ENCODE data around the gene MCEE.
"Not testable (repeated sequence)": the region's sequence is repeated elsewhere in the genome, so short reads cannot be mapped to it uniquely, and the experiment has no call there.

Gene MCEE

GRCh38 chr2:71130152-71130904 is at the start of gene MCEE, which contains the start of gene MPHOSPH10:
Gene MCEE (minus strand): TSS chr2:71130229. CDS start chr2:71130219, 10 bp downstream.
Gene MPHOSPH10 (plus strand): TSS chr2:71130634. CDS start chr2:71130666, 32 bp downstream.
- no peak within 1 kb of the TSS for H3K4me3 Mint-ChIP-seq
- H3K36me3 Mint-ChIP-seq: peaks cover 0 to 7% of the 10 kb centered on the region in 2 donors
- H3K27me3 Mint-ChIP-seq: no peaks in the 10 kb centered on the region
- no peaks in the 10 kb centered on the region for H3K9me3 Mint-ChIP-seq
- no peak within 1 kb of the TSS for H3K27ac Mint-ChIP-seq
- peak; percentile 91 for DNase-seq
- ATAC-seq (replicated peaks): peak; percentile 94 to 96
- H3K4me1 Mint-ChIP-seq: peaks cover 4 to 5% of the 10 kb centered on the region in 2 donors

DNA sequence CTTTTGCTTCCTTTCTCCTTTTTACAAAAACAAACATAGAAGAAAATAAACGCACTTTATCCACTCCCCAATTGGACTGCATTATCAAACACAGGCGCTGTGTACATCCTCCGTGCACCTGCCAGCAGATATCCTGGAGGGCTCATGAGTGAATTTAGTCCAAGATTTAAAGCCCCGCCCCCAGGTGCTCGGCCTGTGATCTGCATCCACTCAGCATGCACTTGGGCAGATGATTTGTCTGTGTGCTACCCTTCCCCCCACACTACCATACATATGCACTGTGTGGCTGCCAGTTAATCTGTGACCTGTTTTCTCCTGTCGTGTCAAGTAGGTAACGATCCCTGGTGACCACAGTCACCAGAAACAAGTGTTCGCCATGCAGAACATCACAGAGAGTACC is 48.8 kb upstream of the MCEE start:
- H3K27ac Mint-ChIP-seq; H3K4me3 Mint-ChIP-seq; DNase-seq; H3K27me3 Mint-ChIP-seq; H3K4me1 Mint-ChIP-seq; H3K36me3 Mint-ChIP-seq; ATAC-seq (replicated peaks); H3K9me3 Mint-ChIP-seq: not testable (repeated sequence)

- Mint-ChIP-seq H3K27ac (no peak overlapping the region), H3K9me3 (no peaks in the 10 kb centered on the region), H3K36me3 (no peaks in the 10 kb centered on the region), H3K4me1 (peaks cover 4 to 12% of the 10 kb centered on the region in 2 donors), H3K4me3 (no peak overlapping the region), H3K27me3 (peaks cover 6 to 7% of the 10 kb centered on the region in 2 donors)
- ATAC-seq (replicated peaks) (no peak), DNase-seq (no peak)
Measured at GRCh38 chr2:71174207-71174606, 44.2 kb upstream of the MCEE start.

- Mint-ChIP-seq H3K4me1 (peaks cover 4 to 12% of the 10 kb centered on the region in 2 donors), H3K9me3 (no peaks in the 10 kb centered on the region), H3K4me3 (no peak overlapping the region), H3K27ac (no peak overlapping the region), H3K36me3 (no peaks in the 10 kb centered on the region), H3K27me3 (peaks cover 6 to 7% of the 10 kb centered on the region in 2 donors)
- ATAC-seq (replicated peaks) (no peak), DNase-seq (no peak)
Measured at GRCh38 chr2:71173096-71173495, 43.1 kb upstream of the MCEE start.

DNA sequence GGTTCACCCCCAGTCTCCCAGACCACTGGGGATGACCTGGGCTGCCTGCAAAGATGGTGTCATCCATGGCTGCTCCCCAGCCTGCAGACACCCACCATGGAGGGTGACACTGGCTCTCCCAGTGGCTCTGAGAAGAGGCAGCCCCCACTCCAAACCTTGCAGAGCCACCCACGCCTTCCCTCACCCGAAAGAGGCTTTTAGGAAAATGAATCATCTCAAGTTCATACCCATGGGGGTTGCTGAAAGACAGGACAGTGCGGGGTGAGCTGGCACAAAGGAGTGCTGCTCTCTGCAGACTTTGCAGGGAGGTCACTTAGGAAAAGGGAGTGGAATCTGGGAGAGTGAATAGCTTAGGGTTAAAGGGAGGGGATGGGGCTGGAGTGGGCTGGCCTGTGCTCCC is 36.8 kb upstream of the MCEE start:
- Mint-ChIP-seq H3K9me3 (no peaks in the 10 kb centered on the region), H3K4me3 (no peak overlapping the region), H3K27ac (no peak overlapping the region), H3K36me3 (no peaks in the 10 kb centered on the region), H3K4me1 (no peaks in the 10 kb centered on the region), H3K27me3 (peaks cover 12 to 13% of the 10 kb centered on the region in 2 donors)
- no peak for DNase-seq
- ATAC-seq (replicated peaks): no peak

- DNase-seq (peak; percentile 15), ATAC-seq (replicated peaks) (peak; percentile 90 to 92)
- peaks cover 7 to 10% of the 10 kb centered on the region in 2 donors for H3K4me1 Mint-ChIP-seq
- H3K9me3 Mint-ChIP-seq: no peaks in the 10 kb centered on the region
- H3K27ac Mint-ChIP-seq: no peak overlapping the region
- peaks cover 12 to 16% of the 10 kb centered on the region in 2 donors for H3K27me3 Mint-ChIP-seq
- peak overlapping the region in 1 of 2 donors; percentile 19 for H3K4me3 Mint-ChIP-seq
- H3K36me3 Mint-ChIP-seq: peaks cover 0 to 3% of the 10 kb centered on the region in 2 donors
Measured at GRCh38 chr2:71157124-71157793, 27.2 kb upstream of the MCEE start.

- Mint-ChIP-seq H3K4me3 (no peak overlapping the region), H3K9me3 (no peaks in the 10 kb centered on the region)
Measured at GRCh38 chr2:71156573-71156972, 26.5 kb upstream of the MCEE start.

GRCh38 chr2:71155846-71156245 is 25.8 kb upstream of the MCEE start:
- H3K4me1 Mint-ChIP-seq: peaks cover 7 to 10% of the 10 kb centered on the region in 2 donors
- peaks cover 0 to 8% of the 10 kb centered on the region in 2 donors for H3K36me3 Mint-ChIP-seq
- H3K27me3 Mint-ChIP-seq: peaks cover 12 to 13% of the 10 kb centered on the region in 2 donors
- H3K27ac Mint-ChIP-seq: no peak overlapping the region
- DNase-seq (no peak), ATAC-seq (replicated peaks) (no peak)
- no peaks in the 10 kb centered on the region for H3K9me3 Mint-ChIP-seq
- H3K4me3 Mint-ChIP-seq: no peak overlapping the region

More at GRCh38 chr2:71156573-71156972, 26.5 kb upstream of the MCEE start:
- H3K27me3 Mint-ChIP-seq: peaks cover 12 to 13% of the 10 kb centered on the region in 2 donors
- DNase-seq (no peak), ATAC-seq (replicated peaks) (no peak)
- peaks cover 0 to 8% of the 10 kb centered on the region in 2 donors for H3K36me3 Mint-ChIP-seq
- H3K27ac Mint-ChIP-seq: no peak overlapping the region
- peaks cover 7 to 10% of the 10 kb centered on the region in 2 donors for H3K4me1 Mint-ChIP-seq

GRCh38 chr2:71154798-71155197 is 24.8 kb upstream of the MCEE start:
- peaks cover 12 to 13% of the 10 kb centered on the region in 2 donors for H3K27me3 Mint-ChIP-seq
- peaks cover 4 to 13% of the 10 kb centered on the region in 2 donors for H3K36me3 Mint-ChIP-seq
- H3K9me3 Mint-ChIP-seq: no peaks in the 10 kb centered on the region
- DNase-seq (no peak), ATAC-seq (replicated peaks) (peak; percentile 48 to 75)
- H3K27ac Mint-ChIP-seq: no peak overlapping the region
- peaks cover 9 to 10% of the 10 kb centered on the region in 2 donors for H3K4me1 Mint-ChIP-seq
- H3K4me3 Mint-ChIP-seq: no peak overlapping the region

DNA sequence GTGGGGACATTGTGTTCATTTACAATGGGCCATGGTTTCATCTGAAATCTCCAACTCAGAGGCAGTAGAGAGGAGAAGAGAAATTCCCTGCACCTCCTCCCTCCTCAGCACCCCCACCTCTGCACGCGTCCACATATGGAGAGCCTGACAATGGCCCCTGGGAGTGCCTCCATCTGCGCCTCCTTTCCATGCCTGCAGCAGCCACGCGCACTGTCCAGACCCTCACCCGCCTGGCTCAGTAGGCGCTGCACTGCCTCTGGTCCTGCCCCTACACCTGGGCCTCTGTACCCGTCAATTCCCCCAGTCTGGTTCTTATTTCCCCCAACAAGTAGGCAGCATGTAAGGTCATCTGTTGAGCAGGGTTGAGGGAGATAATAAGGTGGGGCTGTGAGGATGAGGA is 24.2 kb upstream of the MCEE start:
- Mint-ChIP-seq H3K4me1 (peaks cover 9 to 10% of the 10 kb centered on the region in 2 donors), H3K9me3 (no peaks in the 10 kb centered on the region), H3K27ac (peak overlapping the region; percentile 42), H3K27me3 (peaks cover 12 to 13% of the 10 kb centered on the region in 2 donors), H3K36me3 (peaks cover 6 to 17% of the 10 kb centered on the region in 2 donors), H3K4me3 (no peak overlapping the region)
- no peak for DNase-seq
- ATAC-seq (replicated peaks): no peak

DNA sequence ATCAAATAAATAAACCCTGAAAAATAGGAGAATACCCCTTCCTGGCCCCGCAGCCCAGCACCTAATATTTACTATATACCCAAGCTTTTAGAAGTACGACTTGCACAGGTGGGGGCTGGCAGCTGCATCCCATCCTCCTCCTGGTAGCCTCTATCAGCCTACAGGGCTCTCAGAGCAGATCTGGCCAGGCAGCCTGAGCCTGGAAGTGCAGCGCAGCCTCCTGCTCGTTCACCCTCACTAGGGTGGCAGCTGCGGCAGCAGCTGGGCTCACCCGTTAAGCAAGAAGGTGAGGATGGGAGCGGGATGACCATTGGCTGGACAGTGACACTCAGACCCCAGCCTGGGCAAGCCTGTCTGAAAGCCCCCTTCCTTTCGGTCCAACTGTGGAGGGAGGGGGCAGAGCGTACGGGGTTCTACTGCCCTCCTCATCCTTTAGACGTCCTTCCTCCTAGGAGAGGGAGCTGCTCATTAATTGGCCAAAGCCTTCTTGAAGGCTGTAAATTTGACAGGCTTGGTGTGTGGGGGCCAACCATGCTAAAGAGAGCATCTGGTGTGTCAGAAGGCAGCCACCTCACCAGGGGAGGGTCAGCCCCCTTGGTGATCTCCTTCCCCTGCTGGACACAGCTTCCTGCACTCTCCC is 23.7 kb upstream of the MCEE start:
- Mint-ChIP-seq H3K9me3 (no peaks in the 10 kb centered on the region), H3K36me3 (peaks cover 10 to 23% of the 10 kb centered on the region in 2 donors), H3K4me1 (peaks cover 9 to 10% of the 10 kb centered on the region in 2 donors), H3K4me3 (no peak overlapping the region), H3K27me3 (peaks cover 12 to 13% of the 10 kb centered on the region in 2 donors), H3K27ac (no peak overlapping the region)
- DNase-seq (no peak), ATAC-seq (replicated peaks) (no peak)

DNA sequence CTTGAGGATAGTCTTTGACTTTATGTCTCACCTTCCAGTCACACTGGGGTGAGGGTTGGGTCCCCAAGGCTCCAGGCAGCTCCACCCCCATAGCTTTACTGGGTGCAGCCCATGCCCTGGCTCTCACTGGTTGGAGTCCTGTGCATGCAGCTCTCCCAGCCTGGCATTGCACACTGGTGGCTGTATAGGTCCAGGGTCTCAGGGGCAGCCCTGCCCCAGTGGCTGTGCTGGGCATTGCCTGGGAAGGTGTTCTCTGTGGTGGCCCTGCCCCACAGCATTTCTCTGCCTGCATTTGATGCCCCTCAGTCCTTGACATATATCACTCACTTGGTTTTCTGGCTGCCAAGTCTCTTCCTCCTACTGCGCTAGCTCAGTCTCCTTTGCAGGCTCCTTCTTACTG is 21.6 kb upstream of the MCEE start:
- Mint-ChIP-seq H3K36me3 (peaks cover 17 to 36% of the 10 kb centered on the region in 2 donors), H3K27me3 (peaks cover under 1 to 5% of the 10 kb centered on the region in 2 donors), H3K4me1 (peaks cover 0 to 2% of the 10 kb centered on the region in 2 donors), H3K27ac (no peak overlapping the region), H3K9me3 (no peaks in the 10 kb centered on the region), H3K4me3 (no peak overlapping the region)
- DNase-seq: no peak
- peak in 1 of 2 donors; percentile 29 for ATAC-seq (replicated peaks)

DNA sequence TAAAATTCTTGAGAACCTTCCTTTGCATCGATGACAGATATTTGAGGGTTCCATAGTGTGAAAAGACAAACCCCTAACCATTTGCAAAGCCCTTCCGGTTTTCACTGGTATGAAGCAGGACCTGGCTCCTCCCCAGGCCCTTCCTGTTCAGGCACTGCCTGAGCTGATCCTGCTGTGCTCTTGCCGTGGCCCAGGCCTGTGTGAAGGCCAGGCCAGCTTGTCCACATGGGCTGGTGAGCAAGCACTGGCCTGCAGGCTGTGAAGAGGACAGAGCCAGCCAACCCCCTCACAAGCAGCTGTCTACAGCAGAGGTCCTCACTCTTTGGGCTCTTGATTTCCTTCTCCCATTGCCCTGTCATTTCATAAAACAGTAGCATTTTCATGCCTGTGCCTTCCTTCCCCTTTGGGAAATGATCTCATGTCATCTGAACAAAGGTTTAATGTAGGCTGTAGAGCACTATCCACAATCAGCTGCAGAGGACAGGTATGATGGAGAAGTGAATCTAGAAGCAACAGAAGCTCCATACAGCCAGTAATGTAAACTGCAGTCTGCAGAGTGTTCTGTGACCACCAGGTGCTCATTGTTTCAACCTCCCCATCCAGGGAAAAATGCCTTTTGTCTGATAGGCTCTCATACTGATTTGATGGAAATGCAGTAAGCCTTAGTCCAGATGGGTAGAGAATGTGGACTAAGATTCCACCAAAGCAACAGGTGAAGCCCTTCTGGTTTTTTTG is 20.2 kb upstream of the MCEE start:
- Mint-ChIP-seq H3K9me3 (no peaks in the 10 kb centered on the region), H3K36me3 (peaks cover 22 to 47% of the 10 kb centered on the region in 2 donors), H3K27ac (peak overlapping the region; percentile 66), H3K27me3 (no peaks in the 10 kb centered on the region), H3K4me1 (peaks cover 0 to 2% of the 10 kb centered on the region in 2 donors), H3K4me3 (no peak overlapping the region)
- ATAC-seq (replicated peaks): no peak
- no peak for DNase-seq

All from stimulated activated naive B cell treated with anti-CD40 and anti-IgM and Interleukin-4, amounts not matched to agents 10 μg/mL and 1 μg/mL and 100 μg/mL, for 72 hours (primary cell).